Osteocyte (in vitro differentiated cells): ENCODE data around the gene B3GALNT2. TPM values are rescaled to one million over a fixed set of nuclear protein-coding genes. Genes with fewer than 3 reads are reported as not detected.
"Not testable (repeated sequence)": the region's sequence is repeated elsewhere in the genome, so short reads cannot be mapped to it uniquely, and the experiment has no call there.

Experiments used
- DNase-seq: peaks from one replicate; pipeline ENCODE4 v3.0.0; 2021; ENCODE audit warnings: mixed read lengths; ENCODE audit not compliant: unreplicated experiment; ENCODE audit errors: extremely low spot score
- H3K27ac Mint-ChIP-seq: one replicate; pipeline ENCODE4 v1.8.0; 2021; ENCODE audit warnings: mild to moderate bottlenecking, mixed read lengths; ENCODE audit not compliant: unreplicated experiment
- H3K27me3 Mint-ChIP-seq: one replicate; pipeline ENCODE4 v1.8.0; 2021; ENCODE audit warnings: mixed read lengths; ENCODE audit not compliant: unreplicated experiment
- H3K36me3 Mint-ChIP-seq: one replicate; pipeline ENCODE4 v1.8.0; 2021; ENCODE audit warnings: mixed read lengths; ENCODE audit not compliant: unreplicated experiment
- H3K4me1 Mint-ChIP-seq: one replicate; pipeline ENCODE4 v1.8.0; 2021; ENCODE audit warnings: mixed read lengths; ENCODE audit not compliant: unreplicated experiment
- H3K4me3 Mint-ChIP-seq: one replicate; pipeline ENCODE4 v1.8.0; 2021; ENCODE audit warnings: mild to moderate bottlenecking, moderate library complexity, mixed read lengths; ENCODE audit not compliant: unreplicated experiment
- H3K9me3 Mint-ChIP-seq: one replicate; pipeline ENCODE4 v1.8.0; 2021; ENCODE audit warnings: mixed read lengths; ENCODE audit not compliant: unreplicated experiment
- total RNA-seq: library from RNA; stranded (reverse); gene quantifications from 2 replicates; pipeline ENCODE4 v1.2.1, GENCODE V29; 2021
- TF ChIP-seq, protein P1 (sequence below): fragments of 200-600 bp; sonication (generic); IDR thresholded peaks from 2 replicates; pipeline ENCODE4 v1.5.0; 2021; ENCODE audit warnings: antibody characterized with exemption, mild to moderate bottlenecking, moderate library complexity

B3GALNT2 gene
- total RNA-seq, 1 donor from 2014 or later: 31.3 TPM

DNA sequence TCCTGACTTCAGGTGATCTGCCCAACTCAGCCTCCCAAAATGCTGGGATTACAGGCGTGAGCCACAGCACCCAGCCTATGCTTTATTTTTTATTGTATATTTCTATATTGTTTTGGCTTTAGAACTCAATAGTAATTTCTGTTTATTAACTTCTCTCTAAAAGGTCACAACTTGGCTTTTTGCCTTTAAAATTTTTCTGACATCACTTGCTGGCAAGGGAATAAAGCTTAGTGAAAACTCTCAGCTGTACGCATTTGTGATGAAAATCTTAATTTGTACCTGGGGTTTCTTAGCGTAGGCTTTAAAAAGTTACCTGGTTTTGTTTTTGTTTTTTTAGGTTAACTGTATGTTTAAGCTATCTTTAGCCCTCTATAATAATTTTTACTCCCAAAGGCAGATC lies 36.2 kb downstream of the B3GALNT2 start:
- no peaks in the 10 kb centered on the region for H3K9me3 Mint-ChIP-seq
- no peak overlapping the region for H3K27ac Mint-ChIP-seq
- H3K4me3 Mint-ChIP-seq: no peak overlapping the region
- no peak for DNase-seq
- TF ChIP-seq, protein P1, sequence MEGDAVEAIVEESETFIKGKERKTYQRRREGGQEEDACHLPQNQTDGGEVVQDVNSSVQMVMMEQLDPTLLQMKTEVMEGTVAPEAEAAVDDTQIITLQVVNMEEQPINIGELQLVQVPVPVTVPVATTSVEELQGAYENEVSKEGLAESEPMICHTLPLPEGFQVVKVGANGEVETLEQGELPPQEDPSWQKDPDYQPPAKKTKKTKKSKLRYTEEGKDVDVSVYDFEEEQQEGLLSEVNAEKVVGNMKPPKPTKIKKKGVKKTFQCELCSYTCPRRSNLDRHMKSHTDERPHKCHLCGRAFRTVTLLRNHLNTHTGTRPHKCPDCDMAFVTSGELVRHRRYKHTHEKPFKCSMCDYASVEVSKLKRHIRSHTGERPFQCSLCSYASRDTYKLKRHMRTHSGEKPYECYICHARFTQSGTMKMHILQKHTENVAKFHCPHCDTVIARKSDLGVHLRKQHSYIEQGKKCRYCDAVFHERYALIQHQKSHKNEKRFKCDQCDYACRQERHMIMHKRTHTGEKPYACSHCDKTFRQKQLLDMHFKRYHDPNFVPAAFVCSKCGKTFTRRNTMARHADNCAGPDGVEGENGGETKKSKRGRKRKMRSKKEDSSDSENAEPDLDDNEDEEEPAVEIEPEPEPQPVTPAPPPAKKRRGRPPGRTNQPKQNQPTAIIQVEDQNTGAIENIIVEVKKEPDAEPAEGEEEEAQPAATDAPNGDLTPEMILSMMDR: no peak
- H3K27me3 Mint-ChIP-seq: no peaks in the 10 kb centered on the region
- H3K4me1 Mint-ChIP-seq: peaks cover 7% of the 10 kb centered on the region
- peaks cover 32% of the 10 kb centered on the region for H3K36me3 Mint-ChIP-seq

DNA sequence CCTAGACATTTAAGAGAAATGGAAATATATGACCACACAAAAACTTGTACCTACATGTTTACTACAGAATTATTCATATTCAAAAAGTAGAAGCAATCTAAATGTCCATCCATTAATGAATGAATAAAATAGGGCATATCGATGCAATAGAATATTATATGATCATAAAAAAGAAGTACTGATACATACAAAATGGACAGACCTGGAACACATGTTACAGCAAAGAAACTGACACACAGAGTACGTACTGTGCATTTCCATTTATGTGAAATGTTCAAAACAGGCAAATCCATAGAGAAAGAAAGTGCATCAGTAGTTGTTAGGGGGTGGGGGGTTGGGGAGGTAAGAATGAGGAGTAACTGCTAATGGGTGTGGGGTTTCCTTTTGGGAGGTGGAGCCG lies 39.2 kb downstream of the B3GALNT2 start:
- no peaks in the 10 kb centered on the region for H3K9me3 Mint-ChIP-seq
- no peak for DNase-seq
- no peaks in the 10 kb centered on the region for H3K27me3 Mint-ChIP-seq
- TF ChIP-seq, protein P1: no peak
- no peak overlapping the region for H3K4me3 Mint-ChIP-seq
- peaks cover 10% of the 10 kb centered on the region for H3K4me1 Mint-ChIP-seq
- no peak overlapping the region for H3K27ac Mint-ChIP-seq
- peaks cover 29% of the 10 kb centered on the region for H3K36me3 Mint-ChIP-seq

DNA sequence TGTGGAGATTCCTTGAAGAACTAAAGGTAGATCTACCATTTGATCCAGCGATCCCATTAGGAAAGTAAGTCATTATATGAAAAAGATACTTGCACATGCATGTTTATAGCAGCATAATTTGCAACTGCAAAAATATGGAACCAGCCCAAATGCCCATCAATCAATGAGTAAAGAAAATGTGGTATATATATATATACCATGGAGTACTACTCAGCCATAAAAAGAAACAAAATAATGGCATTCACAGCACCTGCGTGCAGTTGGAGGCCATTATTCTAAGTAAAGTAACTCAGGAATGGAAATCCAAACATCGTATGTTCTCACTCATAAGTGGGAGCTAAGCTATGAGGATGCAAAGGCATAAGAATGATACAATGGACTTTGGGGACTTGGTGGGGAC lies 41.4 kb downstream of the B3GALNT2 start:
- H3K9me3 Mint-ChIP-seq, DNase-seq, H3K27ac Mint-ChIP-seq, H3K4me1 Mint-ChIP-seq, H3K4me3 Mint-ChIP-seq, H3K27me3 Mint-ChIP-seq: not testable (repeated sequence)
- H3K36me3 Mint-ChIP-seq: peaks cover 21% of the 10 kb centered on the region

DNA sequence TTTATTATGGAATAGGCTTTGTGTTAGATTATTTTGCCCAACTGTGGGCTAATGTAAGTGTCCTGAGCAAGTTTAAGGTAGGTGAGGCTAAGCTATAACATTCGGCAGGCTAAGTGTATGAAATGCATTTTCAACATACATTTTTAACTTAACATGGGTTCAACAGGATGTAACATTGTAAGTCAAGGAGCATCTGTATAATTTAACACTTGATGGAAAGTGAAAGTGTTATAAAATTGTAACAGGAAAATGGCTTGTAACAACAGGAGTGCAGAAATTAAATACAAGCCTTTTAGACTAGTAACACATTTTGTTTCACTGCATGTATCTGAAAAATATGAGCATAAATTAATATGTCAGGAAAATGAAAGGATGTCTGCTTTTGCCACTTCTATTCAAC lies 42.3 kb downstream of the B3GALNT2 start:
- Mint-ChIP-seq H3K9me3 (no peaks in the 10 kb centered on the region), H3K27me3 (no peaks in the 10 kb centered on the region), H3K4me3 (no peak overlapping the region), H3K36me3 (peaks cover 21% of the 10 kb centered on the region), H3K4me1 (peaks cover 3% of the 10 kb centered on the region), H3K27ac (no peak overlapping the region)
- DNase-seq: no peak
- TF ChIP-seq, protein P1: no peak

DNA sequence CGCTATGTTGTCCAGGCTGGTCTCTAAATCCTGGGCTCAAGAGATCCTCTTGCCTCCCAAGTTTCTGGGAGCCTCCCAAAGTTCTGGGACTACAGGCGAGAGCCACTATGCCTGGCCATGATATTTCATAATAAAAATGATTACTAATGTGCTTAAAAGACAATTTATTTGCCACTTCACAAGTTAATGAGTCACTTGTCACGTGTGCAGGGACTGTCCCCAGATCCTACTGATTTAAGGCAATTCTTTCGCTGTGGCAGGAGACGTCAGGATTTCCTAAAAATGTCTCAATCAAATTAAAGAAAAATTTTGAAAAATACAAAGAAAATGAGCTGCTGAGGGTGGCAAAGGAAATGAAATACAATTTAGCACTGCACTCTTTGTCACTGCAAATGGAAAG lies 43.5 kb downstream of the B3GALNT2 start:
- H3K36me3 Mint-ChIP-seq: peaks cover 21% of the 10 kb centered on the region
- H3K4me3 Mint-ChIP-seq: no peak overlapping the region
- H3K4me1 Mint-ChIP-seq: peaks cover 3% of the 10 kb centered on the region
- H3K9me3 Mint-ChIP-seq: no peaks in the 10 kb centered on the region
- DNase-seq: no peak
- H3K27ac Mint-ChIP-seq: no peak overlapping the region
- TF ChIP-seq, protein P1: no peak
- H3K27me3 Mint-ChIP-seq: no peaks in the 10 kb centered on the region

DNA sequence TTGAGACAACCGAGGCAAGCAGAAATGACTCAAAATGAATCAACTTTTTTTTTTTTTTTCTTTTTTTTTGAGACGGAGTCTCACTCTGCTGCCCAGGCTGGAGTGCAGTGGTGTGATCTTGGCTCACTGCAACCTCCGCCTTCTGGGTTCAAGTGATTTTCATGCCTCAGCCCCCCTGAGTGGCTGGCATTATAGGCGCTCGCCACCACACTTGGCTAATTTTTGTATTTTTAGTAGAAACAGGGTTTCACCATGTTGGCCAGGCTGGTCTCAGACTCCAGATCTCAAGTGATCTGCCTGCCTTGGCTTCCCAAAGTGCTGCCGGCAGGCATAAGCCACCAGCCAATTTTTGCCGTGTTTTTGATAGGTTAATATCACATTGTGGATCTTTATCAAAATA lies 46.4 kb downstream of the B3GALNT2 start:
- not testable (repeated sequence) for H3K36me3 Mint-ChIP-seq, H3K27ac Mint-ChIP-seq, H3K9me3 Mint-ChIP-seq, DNase-seq, H3K27me3 Mint-ChIP-seq, H3K4me1 Mint-ChIP-seq, H3K4me3 Mint-ChIP-seq
